GM18909 (cell line): ENCODE measurements around the gene SLC24A2.

ENCODE experiments used
- ATAC-seq: cut with Tn5 transposase; IDR thresholded peaks from one replicate; pipeline ENCODE4 v1.9.1; 2021; ENCODE audit warnings: mild to moderate bottlenecking; ENCODE audit not compliant: unreplicated experiment, poor library complexity

Gene SLC24A2

DNA sequence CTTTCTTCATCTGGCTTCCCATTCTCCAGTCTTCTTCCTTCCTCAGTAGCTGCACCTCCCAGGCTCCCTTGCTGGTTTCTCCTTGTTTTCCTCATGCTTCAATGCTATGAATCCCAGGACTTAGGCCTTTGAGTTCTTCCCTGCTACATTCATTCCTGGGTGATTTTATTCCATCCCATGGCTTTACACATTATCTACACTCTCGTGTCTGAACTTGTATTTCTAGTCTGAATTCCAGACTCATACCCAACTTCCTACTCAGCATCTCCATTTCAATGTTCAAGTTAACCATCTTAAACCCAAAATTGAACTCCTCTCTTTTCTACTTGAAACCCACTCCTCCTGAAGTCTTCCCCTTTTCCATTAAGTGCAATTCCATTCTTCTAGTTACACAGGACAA is 20.0 kb downstream of the SLC24A2 start:
- ATAC-seq = no peak

DNA sequence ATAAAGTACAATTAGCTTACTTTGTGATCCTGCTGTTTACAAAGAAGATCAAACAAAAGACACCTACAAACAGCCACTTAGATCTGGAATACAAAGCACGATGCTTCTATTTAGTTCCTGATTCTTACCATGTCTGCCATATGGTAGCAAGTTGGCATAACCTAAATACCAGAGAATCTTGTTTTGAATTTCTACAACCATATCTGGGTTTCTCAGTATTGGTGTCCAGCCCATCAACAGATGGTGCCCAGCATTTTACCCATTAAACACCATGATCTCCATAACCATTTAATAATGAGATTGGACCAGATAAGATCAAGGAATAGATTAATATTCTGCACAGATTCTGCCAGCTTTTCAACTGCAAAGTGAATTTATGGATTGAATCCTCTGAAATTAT is 29.8 kb downstream of the SLC24A2 start:
- no peak for ATAC-seq

DNA sequence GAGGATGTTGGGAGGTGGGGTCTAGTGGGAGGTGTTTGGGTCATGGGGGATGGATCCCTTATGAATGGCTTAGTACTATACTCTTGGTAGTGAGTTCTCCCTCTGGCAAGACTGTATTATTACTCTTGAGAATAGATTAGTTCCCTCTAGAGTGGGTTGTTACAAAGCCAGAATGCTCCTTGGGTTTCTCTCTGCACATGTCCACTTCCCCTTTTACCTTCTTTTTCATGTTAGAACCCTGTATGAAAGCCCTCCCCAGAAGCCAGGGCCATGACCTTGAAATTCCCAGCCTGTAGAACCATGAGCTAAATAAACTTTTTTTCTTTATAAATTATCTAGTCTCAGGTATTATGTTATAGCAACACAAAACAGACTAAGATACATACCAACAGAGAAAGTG is 31.1 kb downstream of the SLC24A2 start:
- no peak for ATAC-seq

DNA sequence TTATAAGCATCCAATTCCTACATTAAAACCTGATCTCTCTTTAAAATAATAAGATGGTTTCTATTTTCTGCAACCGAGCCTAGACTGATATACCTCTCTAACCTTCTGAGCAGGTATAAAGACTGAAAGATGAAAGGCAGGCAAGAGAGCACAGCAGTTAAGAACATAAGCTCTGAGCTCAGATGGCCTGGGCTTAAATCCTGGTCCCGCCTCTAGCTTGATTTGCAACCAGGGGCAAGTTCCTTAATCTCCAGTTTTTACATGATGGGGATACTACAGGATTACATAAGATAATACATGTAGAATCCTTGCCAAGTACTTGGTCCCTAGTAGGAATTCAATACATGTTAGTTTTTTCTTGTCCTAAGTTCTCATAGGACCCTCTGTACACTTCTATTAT is 33.9 kb downstream of the SLC24A2 start:
- ATAC-seq = no peak

DNA sequence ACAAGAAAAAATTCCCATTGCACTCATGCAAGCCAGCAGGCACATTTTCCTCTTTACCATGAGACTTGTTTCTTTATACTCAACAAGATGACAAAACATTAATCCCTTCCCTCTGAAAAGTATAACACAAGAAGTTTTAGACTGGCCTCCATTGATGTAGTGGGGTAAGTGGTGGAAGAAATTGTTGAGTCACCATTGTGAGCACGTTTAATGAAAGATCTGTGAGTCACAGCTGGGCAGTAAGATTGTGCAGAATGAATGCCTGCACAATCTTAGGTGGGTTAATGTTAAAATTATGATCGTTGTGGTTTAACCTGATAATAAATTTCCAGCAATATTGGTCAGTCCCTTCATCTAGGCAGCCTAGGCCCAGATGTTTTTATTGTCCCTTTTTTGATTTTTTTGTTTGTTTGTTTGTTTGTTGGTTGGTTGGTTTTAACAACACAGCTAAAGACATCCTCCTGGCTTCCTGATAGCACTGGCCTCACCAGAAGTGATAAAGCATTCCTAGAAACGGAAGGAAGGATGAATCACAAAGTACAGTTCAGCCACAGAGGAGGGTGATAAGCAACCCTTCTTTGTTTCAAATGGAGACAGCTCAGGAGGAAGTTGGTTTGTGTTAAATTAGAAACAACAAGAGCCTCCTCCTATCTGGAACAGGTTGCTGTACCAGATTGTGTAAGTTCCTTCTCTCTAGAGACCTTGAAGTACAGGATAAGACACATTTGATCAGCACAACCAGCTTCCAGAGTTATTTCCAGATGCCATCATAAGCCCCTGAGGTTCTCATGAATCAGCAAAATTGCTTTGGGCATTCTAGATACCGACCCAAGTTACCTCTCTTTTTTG is 40.3 kb downstream of the SLC24A2 start:
- no peak for ATAC-seq

DNA sequence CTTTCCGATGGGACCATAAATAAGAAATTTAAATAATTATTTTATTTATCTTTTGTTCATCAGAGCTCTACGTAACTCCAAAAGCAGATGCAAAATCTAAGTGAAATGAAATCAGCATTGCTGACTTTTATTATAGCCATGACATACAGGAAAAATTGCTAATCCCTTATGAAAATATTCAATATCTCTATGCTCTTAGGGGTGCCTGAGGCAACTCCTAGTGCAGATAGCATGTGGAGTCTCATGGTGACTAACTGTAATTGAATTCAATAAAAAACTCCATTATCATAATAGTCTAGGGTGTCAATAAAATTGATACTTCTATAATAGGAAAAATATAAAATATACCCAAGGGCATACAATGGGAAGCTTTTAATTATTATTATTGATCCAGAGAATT is 42.6 kb downstream of the SLC24A2 start:
- no peak for ATAC-seq

DNA sequence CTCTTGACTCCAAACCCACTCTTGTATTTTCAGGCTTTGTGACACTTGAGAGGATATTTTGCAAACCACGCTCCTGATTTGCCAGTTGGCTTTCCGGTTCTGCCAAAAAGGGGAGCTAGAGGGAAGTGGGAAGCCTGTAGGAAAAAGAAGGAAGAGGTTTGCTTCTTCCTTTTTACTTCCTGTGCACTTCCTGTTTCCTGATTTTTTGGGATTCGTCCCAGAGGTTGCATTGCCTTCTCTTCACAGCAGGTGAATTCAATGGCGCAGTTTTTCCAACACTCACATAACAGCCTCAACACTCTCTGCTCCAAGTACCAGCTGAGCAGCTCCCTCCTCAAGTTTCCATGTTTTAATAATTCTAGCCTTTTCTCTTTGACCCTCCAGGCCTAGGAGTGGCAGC is 47.7 kb downstream of the SLC24A2 start:
- no peak for ATAC-seq
